H9 (cell line): ENCODE measurements around the gene FYTTD1. TPM values are rescaled to one million over a fixed set of nuclear protein-coding genes. Genes with fewer than 3 reads are reported as not detected.

Experiments used
- DNase-seq: peaks from one replicate; pipeline ENCODE4 v3.0.0-alpha.2; 2017
- H2AFZ ChIP-seq: one replicate; pipeline ENCODE4 v1.6.1; 2013; ENCODE audit warnings: mild to moderate bottlenecking, low read length, control low read depth, moderate library complexity
- H2AK5ac ChIP-seq: 2 replicates; pipeline ENCODE4 v1.6.1; 2013; ENCODE audit warnings: low read length, control low read depth, mixed read lengths; ENCODE audit not compliant: insufficient read length
- H2BK120ac ChIP-seq: one replicate; pipeline ENCODE4 v1.6.1; 2013; ENCODE audit warnings: low read depth, mild to moderate bottlenecking, low read length, control low read depth, inconsistent platforms; ENCODE audit not compliant: poor library complexity, severe bottlenecking
- H2BK12ac ChIP-seq: 2 replicates; pipeline ENCODE4 v1.6.1; 2013; ENCODE audit warnings: low read length, control low read depth, mixed read lengths, low read depth; ENCODE audit not compliant: insufficient read length
- H2BK15ac ChIP-seq: 2 replicates; pipeline ENCODE4 v1.6.1; 2013; ENCODE audit warnings: low read depth, low read length, control low read depth
- H2BK20ac ChIP-seq: one replicate; pipeline ENCODE4 v1.6.1; 2013; ENCODE audit warnings: low read depth, mild to moderate bottlenecking, low read length, control low read depth, inconsistent platforms; ENCODE audit not compliant: poor library complexity, severe bottlenecking
- H2BK5ac ChIP-seq: 2 replicates; pipeline ENCODE4 v1.6.1; 2013; ENCODE audit warnings: low read length, control low read depth, mixed read lengths; ENCODE audit not compliant: insufficient read length
- H3K14ac ChIP-seq: 2 replicates; pipeline ENCODE4 v1.6.1; 2013; ENCODE audit warnings: low read length, control low read depth; ENCODE audit not compliant: insufficient read depth
- H3K18ac ChIP-seq: 2 replicates; pipeline ENCODE4 v1.6.1; 2013; ENCODE audit warnings: low read depth, mild to moderate bottlenecking, mixed read lengths, low read length, control low read depth; ENCODE audit not compliant: insufficient read length
- H3K23ac ChIP-seq: 2 replicates; pipeline ENCODE4 v1.6.1; 2013; ENCODE audit warnings: low read length, control low read depth, mixed read lengths, low read depth; ENCODE audit not compliant: insufficient read length
- H3K23me2 ChIP-seq: 2 replicates; pipeline ENCODE4 v1.6.1; 2013; ENCODE audit warnings: low read depth, mild to moderate bottlenecking, mixed read lengths, low read length, control low read depth; ENCODE audit not compliant: insufficient read length, poor library complexity, severe bottlenecking
- H3K27ac ChIP-seq: 2 replicates; pipeline ENCODE4 v1.5.1; 2013; ENCODE audit warnings: low read length, control low read depth, mixed read lengths, low read depth; ENCODE audit not compliant: insufficient read length
- H3K27me3 ChIP-seq: 2 replicates; pipeline ENCODE4 v1.6.1; 2013; ENCODE audit warnings: low read length, control low read depth, inconsistent platforms; ENCODE audit not compliant: insufficient read depth
- H3K4ac ChIP-seq: 2 replicates; pipeline ENCODE4 v1.6.1; 2013; ENCODE audit warnings: low read depth, mild to moderate bottlenecking, control low read depth, inconsistent platforms, low read length, moderate library complexity
- H3K4me1 ChIP-seq: 2 replicates; pipeline ENCODE4 v1.6.1; 2013; ENCODE audit warnings: low read length, control low read depth, inconsistent platforms; ENCODE audit not compliant: insufficient read depth
- H3K4me2 ChIP-seq: 2 replicates; pipeline ENCODE4 v1.6.1; 2013; ENCODE audit warnings: low read length, control low read depth, mixed read lengths; ENCODE audit not compliant: insufficient read length, insufficient read depth
- H3K56ac ChIP-seq: 2 replicates; pipeline ENCODE4 v1.6.1; 2013; ENCODE audit warnings: low read depth, mild to moderate bottlenecking, mixed read lengths, low read length, control low read depth; ENCODE audit not compliant: insufficient read length
- H3K79me1 ChIP-seq: 2 replicates; pipeline ENCODE4 v1.6.1; 2013; ENCODE audit warnings: low read depth, mild to moderate bottlenecking, moderate library complexity, low read length, control low read depth, inconsistent platforms; ENCODE audit not compliant: insufficient read depth, poor library complexity, severe bottlenecking
- H3K79me2 ChIP-seq: 2 replicates; pipeline ENCODE4 v1.6.1; 2013; ENCODE audit warnings: low read length, control low read depth, inconsistent platforms; ENCODE audit not compliant: insufficient read depth
- H3K9ac ChIP-seq: 2 replicates; pipeline ENCODE4 v1.6.1; 2013; ENCODE audit warnings: low read length, control low read depth, mixed read lengths; ENCODE audit not compliant: insufficient read length; ENCODE audit errors: extremely low read depth
- H3K9me3 ChIP-seq: one replicate; pipeline ENCODE4 v1.6.1; 2013; ENCODE audit warnings: low read depth, low read length, inconsistent platforms; ENCODE audit not compliant: control insufficient read depth
- H3T11ph ChIP-seq: one replicate; pipeline ENCODE4 v1.6.1; 2013; ENCODE audit warnings: mild to moderate bottlenecking, low read length, control low read depth, inconsistent platforms
- H4K20me1 ChIP-seq: one replicate; pipeline ENCODE4 v1.6.1; 2013; ENCODE audit not compliant: control insufficient read depth, insufficient read length, insufficient read depth
- H4K5ac ChIP-seq: 2 replicates; pipeline ENCODE4 v1.6.1; 2013; ENCODE audit warnings: low read depth, mild to moderate bottlenecking, mixed read lengths, low read length, control low read depth; ENCODE audit not compliant: insufficient read length
- H4K8ac ChIP-seq: replicated peaks from 2 replicates; pipeline ENCODE4 v1.6.1; 2013; ENCODE audit warnings: low read length, control low read depth, mixed read lengths, low read depth; ENCODE audit not compliant: insufficient read length
- H4K91ac ChIP-seq: 2 replicates; pipeline ENCODE4 v1.6.1; 2013; ENCODE audit warnings: low read depth, mild to moderate bottlenecking, moderate library complexity, mixed read lengths, low read length, control low read depth; ENCODE audit not compliant: insufficient read length
- H3K27ac Mint-ChIP-seq, 3 experiments: 2 replicates in 2 of 3; 3 replicates in 1 of 3; pipeline ENCODE4 v1.8.0; 2020 to 2021; ENCODE audit warnings: mixed read lengths in 3 of 3, mild to moderate bottlenecking in 1 of 3, moderate library complexity in 1 of 3
- H3K27me3 Mint-ChIP-seq: 2 replicates; pipeline ENCODE4 v1.8.0; 2021; ENCODE audit warnings: low read depth, mild to moderate bottlenecking, moderate library complexity, mixed read lengths
- H3K36me3 Mint-ChIP-seq, 3 experiments: 2 replicates in 2 of 3; 3 replicates in 1 of 3; pipeline ENCODE4 v1.8.0; 2020 to 2021; ENCODE audit warnings: low read depth in 3 of 3, mixed read lengths in 3 of 3; ENCODE audit not compliant: insufficient read depth in 1 of 3
- H3K4me1 Mint-ChIP-seq, 2 experiments: 2 replicates each; pipeline ENCODE4 v1.8.0; 2020; ENCODE audit warnings: mixed read lengths in 2 of 2
- H3K4me3 Mint-ChIP-seq, 2 experiments: 2 replicates in 1 of 2; 3 replicates in 1 of 2; pipeline ENCODE4 v1.8.0; 2020 to 2021; ENCODE audit warnings: mild to moderate bottlenecking in 2 of 2, mixed read lengths in 2 of 2, moderate library complexity in 1 of 2
- H3K9me3 Mint-ChIP-seq, 2 experiments: 2 replicates in 1 of 2; 3 replicates in 1 of 2; pipeline ENCODE4 v1.8.0; 2020; ENCODE audit warnings: mild to moderate bottlenecking in 2 of 2, mixed read lengths in 2 of 2, moderate library complexity in 1 of 2
- CTCF ChIP-seq: fragments of 200-600 bp; sonication (generic); conservative IDR thresholded peaks from 3 replicates; pipeline ENCODE4 v1.8.0; 2021; ENCODE audit warnings: antibody characterized with exemption, mild to moderate bottlenecking
- WGBS: extraction: QIAGEN DNeasy Blood & Tissue Kit; methylation state at CpG from one replicate; pipeline ENCODE4 v1.1.7; 2013; ENCODE audit warnings: missing lambda C conversion rate, low lambda C conversion rate, mixed read lengths; ENCODE audit not compliant: insufficient read length; ENCODE audit errors: extremely low coverage; 5-methylcytosine and 5-hydroxymethylcytosine counted together
- total RNA-seq: library from RNA; stranded (reverse); gene quantifications from 2 replicates; pipeline ENCODE4 v1.2.1, GENCODE V29; 2021

Gene FYTTD1
- total RNA-seq, 1 experiment from 2014 or later: 19.4 TPM

- H3K27ac Mint-ChIP-seq: peak overlapping the region in 1 of 3 experiments; percentile 30; a peak in 1 of 7 replicates
Observed at GRCh38 chr3:197829397-197830045, 79.8 kb downstream of the FYTTD1 start.

More at GRCh38 chr3:197829397-197830045, 79.8 kb downstream of the FYTTD1 start:
- Histone ChIP-seq H2AFZ (no peak overlapping the region), H4K20me1 (no peaks in the 10 kb centered on the region), H4K5ac (no peak overlapping the region), H3K14ac (no peak overlapping the region), H3K9me3 (no peaks in the 10 kb centered on the region), H2BK5ac (no peak overlapping the region), H2BK20ac (no peak overlapping the region), H2BK12ac (no peak overlapping the region), H3K4ac (no peak overlapping the region), H3K18ac (no peak overlapping the region), H3K4me2 (no peak overlapping the region), H3K79me1 (no peaks in the 10 kb centered on the region), H3K79me2 (no peaks in the 10 kb centered on the region), H3T11ph (no peak overlapping the region), H2BK120ac (no peak overlapping the region), H3K23me2 (no peaks in the 10 kb centered on the region), H4K91ac (no peak overlapping the region), H2AK5ac (no peak overlapping the region), H3K23ac (no peak overlapping the region), H2BK15ac (no peak overlapping the region), H3K27me3 (no peaks in the 10 kb centered on the region), H3K27ac (no peak overlapping the region), H3K9ac (no peak overlapping the region), H3K56ac (no peak overlapping the region), H3K4me1 (no peaks in the 10 kb centered on the region), H4K8ac (no peak overlapping the region)
- Mint-ChIP-seq H3K4me1 (no peaks in the 10 kb centered on the region), H3K36me3 (peaks cover 31 to 69% (median 57%) of the 10 kb centered on the region in 3 experiments; a peak in 6 of 7 replicates), H3K4me3 (no peak overlapping the region), H3K9me3 (no peaks in the 10 kb centered on the region), H3K27me3 (no peaks in the 10 kb centered on the region)
- TF ChIP-seq CTCF: no peak
- no CpG with 5 or more reads among the region's 3 CpGs for WGBS
- DNase-seq: no peak
